Activated CD8-positive, alpha-beta memory T cell treated with anti-CD3 and anti-CD28 coated beads for 1 hour (primary cell): Measurements from ENCODE around the gene NR1H2.
"Not testable (repeated sequence)": the region's sequence is repeated elsewhere in the genome, so short reads cannot be mapped to it uniquely, and the experiment has no call there.

Source experiments
- DNase-seq, 2 donors: peaks; one replicate each; pipeline ENCODE4 v3.0.0-alpha.2; 2020; ENCODE audit warnings: low read depth in 1 of 2; ENCODE audit errors: extremely low read depth in 1 of 2

The NR1H2 gene

GRCh38 chr19:50376166-50377050 lies at the start of gene NR1H2:
TSS of gene NR1H2 (plus strand) at chr19:50376457. CDS start at chr19:50377606, 1,149 bp downstream.
- peak; percentile 86 for DNase-seq

- no peak for DNase-seq
These were observed 49.2 kb upstream of the NR1H2 start for GRCh38 chr19:50327013-50327412.

- DNase-seq = no peak
These were observed 48.6 kb upstream of the NR1H2 start for GRCh38 chr19:50327461-50328223.

GRCh38 chr19:50328224-50328872 lies 47.9 kb upstream of the NR1H2 start:
- DNase-seq = no peak

- DNase-seq = no peak
These were observed 47.4 kb upstream of the NR1H2 start for GRCh38 chr19:50328873-50329145.

- DNase-seq = peak; percentile 50 to 82
These were observed 46.9 kb upstream of the NR1H2 start, which contains the start of gene KCNC3 for GRCh38 chr19:50329146-50329925. TSS of gene KCNC3 (minus strand) at chr19:50329377. CDS start at chr19:50329082, 295 bp downstream.

- DNase-seq = not testable (repeated sequence)
These were observed 46.3 kb upstream of the NR1H2 start for GRCh38 chr19:50329926-50330294.

GRCh38 chr19:50330365-50331078 lies 45.7 kb upstream of the NR1H2 start:
- peak; percentile 28 to 73 for DNase-seq

- DNase-seq = no peak
These were observed 44.9 kb upstream of the NR1H2 start for GRCh38 chr19:50331221-50331993.

GRCh38 chr19:50331994-50332243 lies 44.3 kb upstream of the NR1H2 start:
- DNase-seq = no peak

- DNase-seq = no peak
These were observed 43.8 kb upstream of the NR1H2 start for GRCh38 chr19:50332244-50333038.

GRCh38 chr19:50333235-50333736 lies 43.0 kb upstream of the NR1H2 start:
- peak; percentile 67 to 80 for DNase-seq

GRCh38 chr19:50333737-50334617 lies 42.3 kb upstream of the NR1H2 start:
- DNase-seq = peak; percentile 27 to 80

- no peak for DNase-seq
These were observed 41.4 kb upstream of the NR1H2 start for GRCh38 chr19:50334741-50335421.

GRCh38 chr19:50337031-50337430 lies 39.2 kb upstream of the NR1H2 start:
- not testable (repeated sequence) for DNase-seq

GRCh38 chr19:50340331-50340730 lies 35.9 kb upstream of the NR1H2 start:
- no peak for DNase-seq

- no peak for DNase-seq
These were observed 35.1 kb upstream of the NR1H2 start for GRCh38 chr19:50341091-50341564.
